Smooth muscle cell (in vitro differentiated cells): ENCODE results near the gene KRT74. TPM values are rescaled to one million over a fixed set of nuclear protein-coding genes. Genes with fewer than 3 reads are reported as not detected.

ENCODE experiments used
- DNase-seq: peaks from one replicate; lab custom pipeline; 2025; ENCODE audit not compliant: unreplicated experiment; lab: John Stamatoyannopoulos, UW
- H2AFZ ChIP-seq: fragments of 200-600 bp; sonication (generic); 2 replicates; pipeline ENCODE4 v1.6.0; 2016; ENCODE audit warnings: antibody characterized with exemption, low read depth, mild to moderate bottlenecking
- H3F3A ChIP-seq: fragments of 200-600 bp; sonication (generic); 2 replicates; pipeline ENCODE4 v1.6.0; 2017; ENCODE audit warnings: antibody characterized with exemption, low read depth
- H3K27ac ChIP-seq: fragments of 200-600 bp; sonication (generic); 2 replicates; pipeline ENCODE4 v1.5.1; 2016; ENCODE audit warnings: low read depth, mild to moderate bottlenecking
- H3K27me3 ChIP-seq: fragments of 200-600 bp; sonication (generic); 2 replicates; pipeline ENCODE4 v1.6.1; 2016; ENCODE audit warnings: low read depth, mild to moderate bottlenecking
- H3K36me3 ChIP-seq: fragments of 200-600 bp; sonication (generic); 2 replicates; pipeline ENCODE4 v1.5.1; 2016; ENCODE audit warnings: low read depth
- H3K4me1 ChIP-seq: fragments of 200-600 bp; sonication (generic); 2 replicates; pipeline ENCODE4 v1.5.1; 2016; ENCODE audit warnings: low read depth
- H3K4me2 ChIP-seq: fragments of 200-600 bp; sonication (generic); 2 replicates; pipeline ENCODE4 v1.6.0; 2016; ENCODE audit warnings: mild to moderate bottlenecking
- H3K4me3 ChIP-seq: fragments of 200-600 bp; sonication (generic); 2 replicates; pipeline ENCODE4 v1.5.1; 2016; ENCODE audit warnings: mild to moderate bottlenecking
- H3K79me2 ChIP-seq: fragments of 200-600 bp; sonication (generic); 2 replicates; pipeline ENCODE4 v1.6.0; 2016; ENCODE audit warnings: low read depth, mild to moderate bottlenecking
- H3K9ac ChIP-seq: fragments of 200-600 bp; sonication (generic); 2 replicates; pipeline ENCODE4 v1.6.0; 2016; ENCODE audit warnings: low read depth
- H3K9me3 ChIP-seq: fragments of 200-600 bp; sonication (generic); replicated peaks from 2 replicates; pipeline ENCODE4 v1.5.1; 2016; ENCODE audit warnings: low read depth
- H4K20me1 ChIP-seq: fragments of 200-600 bp; sonication (generic); 2 replicates; pipeline ENCODE4 v1.6.0; 2016; ENCODE audit warnings: low read depth
- CTCF ChIP-seq: fragments of 200-600 bp; sonication (generic); IDR thresholded peaks from 2 replicates; pipeline ENCODE4 v1.5.1; 2017; ENCODE audit warnings: borderline replicate concordance, mild to moderate bottlenecking, antibody characterized with exemption; ENCODE audit not compliant: insufficient read depth, poor library complexity, severe bottlenecking
- WGBS: methylation state at CpG from one replicate; pipeline ENCODE4 v1.1.7; 2016; ENCODE audit warnings: low lambda C conversion rate; 5-methylcytosine and 5-hydroxymethylcytosine counted together
- polyA plus RNA-seq: library from polyadenylated mRNA; unstranded; fragments of >200 nt; fragmentation: Nextera tagmentation; extraction: Ambion mirVana; gene quantifications from 2 replicates; pipeline ENCODE4 v1.2.1, GENCODE V29; 2016
- total RNA-seq: library from RNA; depleted of rRNA; stranded (reverse); fragments of >200 nt; gene quantifications from 2 replicates; pipeline ENCODE4 v1.2.3, GENCODE V29; 2014

The KRT74 gene
- total and polyA plus RNA-seq, 2 experiments from 2014 or later = not detected

GRCh38 chr12:52612431-52613383 is 39.1 kb upstream of the KRT74 start:
- no peak for DNase-seq
- no peaks in the 10 kb centered on the region for H3K36me3 ChIP-seq
- TF ChIP-seq CTCF = no peak
- H4K20me1 ChIP-seq = no peaks in the 10 kb centered on the region
- WGBS = 80% methylated on average over 5 of the region's 5 CpGs
- no peak overlapping the region for H3K9ac ChIP-seq
- no peaks in the 10 kb centered on the region for H3K79me2 ChIP-seq
- H3K27ac ChIP-seq = no peak overlapping the region
- H3K9me3 ChIP-seq = no peaks in the 10 kb centered on the region
- H2AFZ ChIP-seq = no peak overlapping the region
- no peak overlapping the region for H3K4me3 ChIP-seq
- H3K4me2 ChIP-seq = no peak overlapping the region
- H3F3A ChIP-seq = no peaks in the 10 kb centered on the region
- H3K27me3 ChIP-seq = peaks cover 53% of the 10 kb centered on the region
- no peaks in the 10 kb centered on the region for H3K4me1 ChIP-seq

GRCh38 chr12:52611080-52611468 is 37.4 kb upstream of the KRT74 start:
- Histone ChIP-seq H3K36me3 (no peaks in the 10 kb centered on the region), H3F3A (no peaks in the 10 kb centered on the region), H2AFZ (no peak overlapping the region), H3K27ac (no peak overlapping the region), H3K4me1 (no peaks in the 10 kb centered on the region), H3K4me2 (no peak overlapping the region), H3K79me2 (no peaks in the 10 kb centered on the region), H3K27me3 (peaks cover 52% of the 10 kb centered on the region), H3K9me3 (no peaks in the 10 kb centered on the region), H4K20me1 (no peaks in the 10 kb centered on the region), H3K4me3 (no peak overlapping the region), H3K9ac (no peak overlapping the region)
- TF ChIP-seq CTCF = no peak
- DNase-seq = no peak
- 92% methylated on average over 6 of the region's 6 CpGs for WGBS

- no peaks in the 10 kb centered on the region for H3K36me3 ChIP-seq
- H3K4me2 ChIP-seq = no peak overlapping the region
- no peaks in the 10 kb centered on the region for H4K20me1 ChIP-seq
- H3K79me2 ChIP-seq = no peaks in the 10 kb centered on the region
- no peak for DNase-seq
- peaks cover 54% of the 10 kb centered on the region for H3K27me3 ChIP-seq
- no peak overlapping the region for H3K9ac ChIP-seq
- no peak overlapping the region for H3K4me3 ChIP-seq
- no peak overlapping the region for H3K27ac ChIP-seq
- no peak overlapping the region for H2AFZ ChIP-seq
- WGBS = 93% methylated on average over 8 of the region's 8 CpGs
- no peaks in the 10 kb centered on the region for H3K9me3 ChIP-seq
- no peaks in the 10 kb centered on the region for H3F3A ChIP-seq
- no peak for TF ChIP-seq CTCF
- H3K4me1 ChIP-seq = no peaks in the 10 kb centered on the region
These were observed 35.4 kb upstream of the KRT74 start for GRCh38 chr12:52608826-52609630.
